Measurements from ENCODE around the gene GFOD1.
"Not testable (repeated sequence)": the region's sequence is repeated elsewhere in the genome, so short reads cannot be mapped to it uniquely, and the experiment has no call there.

Gene GFOD1

GRCh38 chr6:13355043-13355945 lies 132.1 kb downstream of the GFOD1 start:
- DNase-seq (ENCODE audit: low spot score): peak; percentile 19

DNA sequence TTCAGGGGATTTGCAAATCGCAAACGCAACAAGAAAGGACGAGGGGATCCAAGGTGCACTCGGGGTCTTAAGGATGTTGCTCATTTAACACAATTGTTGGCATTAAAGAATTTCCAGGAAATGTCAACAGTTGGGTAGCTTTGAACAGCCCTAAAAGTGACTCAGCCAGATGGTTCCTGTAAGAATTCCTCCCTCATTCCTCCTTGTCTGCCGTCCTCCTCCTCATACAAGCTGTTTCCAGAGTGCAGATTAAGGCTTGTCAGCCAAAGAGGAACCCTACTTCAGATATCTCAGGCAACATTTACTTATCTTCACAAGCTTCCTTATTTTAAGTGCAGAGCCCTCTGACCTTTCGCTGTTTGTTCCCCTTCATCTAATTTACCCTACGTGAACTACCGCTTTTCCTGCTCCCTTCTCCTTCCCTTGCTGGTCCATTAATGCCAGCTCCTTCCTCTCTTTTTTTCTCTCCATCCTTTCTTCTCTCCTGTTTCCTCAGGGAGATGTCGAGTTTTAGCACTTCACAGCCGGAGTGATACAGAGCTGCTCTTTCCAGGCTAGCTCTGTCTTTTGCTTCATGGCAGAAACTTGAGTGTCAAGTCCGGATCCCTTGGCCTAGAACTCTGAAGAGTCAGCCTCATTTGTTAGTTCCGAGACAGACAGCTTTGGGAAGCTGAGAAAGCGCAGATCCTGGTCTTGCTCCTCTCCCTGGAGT lies 132.9 kb downstream of the GFOD1 start:
- DNase-seq (ENCODE audit: low spot score): peak; percentile 43

DNA sequence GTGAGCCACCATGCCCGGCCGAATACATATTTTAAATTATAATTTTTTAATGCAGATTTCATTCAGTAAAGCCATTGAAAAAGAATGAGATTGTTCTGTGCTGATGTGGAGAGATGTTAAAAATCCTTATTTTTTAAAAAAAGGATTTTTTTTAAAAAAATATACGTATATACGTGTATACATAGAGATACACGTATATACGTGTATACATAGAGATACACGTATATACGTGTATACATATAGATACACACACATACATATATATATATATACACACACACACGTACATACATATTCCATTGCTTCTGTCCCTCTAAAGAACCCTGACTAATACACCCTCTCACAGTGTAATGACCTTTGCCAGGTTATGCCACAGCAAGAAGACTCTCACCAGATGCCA lies 135.2 kb downstream of the GFOD1 start:
- DNase-seq (ENCODE audit: low spot score): no peak

- no peak for DNase-seq (ENCODE audit: low spot score)
These were observed 136.1 kb downstream of the GFOD1 start for GRCh38 chr6:13351271-13351670.

GRCh38 chr6:13349811-13350506 lies 137.4 kb downstream of the GFOD1 start:
- no peak for DNase-seq (ENCODE audit: low spot score)

DNA sequence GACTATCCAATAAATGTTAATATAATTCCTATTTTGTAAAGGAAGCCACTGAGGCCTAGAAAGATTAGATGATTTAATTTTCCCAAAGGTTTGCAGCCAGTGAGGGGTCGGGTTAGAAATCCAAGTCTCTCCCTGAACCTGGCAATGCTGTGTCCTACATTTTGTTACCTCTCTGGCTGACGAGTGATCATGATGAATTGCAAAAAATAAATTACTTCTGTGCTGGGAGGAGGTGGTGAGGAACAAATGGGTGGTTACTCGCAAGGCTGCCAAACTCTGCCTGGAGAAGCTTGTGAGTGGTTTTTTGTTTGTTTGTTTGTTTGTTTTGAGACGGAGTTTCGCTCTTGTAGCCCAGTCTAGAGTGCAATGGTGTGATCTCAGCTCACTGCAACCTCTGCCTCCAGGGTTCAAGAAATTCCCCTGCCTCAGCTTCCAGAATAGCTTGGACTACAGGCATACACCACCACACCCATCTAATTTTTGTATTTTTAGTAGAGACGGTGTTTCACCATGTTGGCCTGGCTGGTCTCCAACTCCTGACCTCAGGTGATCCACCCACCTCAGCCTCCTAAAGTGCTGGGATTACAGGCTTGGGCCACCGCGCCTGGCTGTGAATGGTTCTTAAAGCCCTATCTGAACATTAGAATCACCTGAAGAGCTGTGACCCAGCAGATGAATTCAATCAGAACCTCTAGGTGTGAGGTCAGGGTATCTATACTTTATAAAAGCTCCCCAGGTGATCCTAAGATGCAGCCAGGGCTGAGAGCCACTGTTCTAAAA lies 138.9 kb downstream of the GFOD1 start:
- DNase-seq (ENCODE audit: low spot score): no peak

- no peak for DNase-seq (ENCODE audit: low spot score)
These were observed 141.2 kb downstream of the GFOD1 start for GRCh38 chr6:13346245-13346644.

- no peak for DNase-seq (ENCODE audit: low spot score)
These were observed 144.9 kb downstream of the GFOD1 start for GRCh38 chr6:13342414-13343019.

- DNase-seq (ENCODE audit: low spot score): no peak
These were observed 147.4 kb downstream of the GFOD1 start for GRCh38 chr6:13339863-13340630.

DNA sequence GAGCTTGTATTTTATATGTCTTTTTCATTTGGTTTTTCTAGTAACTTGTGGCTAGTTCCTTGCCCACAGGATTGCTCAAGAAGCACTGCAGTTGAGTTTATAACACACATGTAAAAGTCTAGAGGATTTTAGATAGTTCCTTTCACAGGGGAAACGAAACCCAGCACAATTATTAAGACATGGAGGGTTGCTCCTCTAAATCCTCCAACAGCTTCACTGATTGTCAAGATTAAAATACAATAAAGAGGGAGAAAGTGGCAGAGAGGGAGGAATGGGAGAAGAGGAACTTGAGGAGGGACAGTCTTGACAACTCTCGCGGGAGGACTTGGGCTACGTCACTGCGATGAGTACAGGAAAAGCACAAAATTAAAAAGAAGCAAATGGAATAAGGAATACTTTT lies 149.4 kb downstream of the GFOD1 start:
- DNase-seq (ENCODE audit: low spot score): no peak

DNA sequence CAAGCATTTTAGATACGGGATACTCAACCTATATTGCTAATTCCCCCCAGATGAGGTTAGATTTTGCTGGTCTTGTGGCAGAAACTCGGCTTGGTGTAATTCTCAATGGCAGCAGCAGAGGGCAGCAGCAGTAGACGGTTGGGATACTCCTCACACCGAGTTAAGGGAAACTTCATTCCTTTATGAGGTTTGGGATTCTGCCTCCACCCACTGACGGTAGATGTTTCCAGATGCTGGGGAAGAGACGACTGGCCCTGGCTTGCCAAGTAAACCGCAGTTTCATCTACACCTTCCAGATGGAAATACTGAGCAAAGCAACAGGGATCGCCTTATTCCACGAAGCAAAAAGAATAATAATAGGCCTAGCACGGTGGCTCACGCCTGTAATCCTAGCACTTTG lies 150.8 kb downstream of the GFOD1 start:
- DNase-seq (ENCODE audit: low spot score): peak; percentile 67

GRCh38 chr6:13334953-13335352 lies 152.4 kb downstream of the GFOD1 start:
- DNase-seq (ENCODE audit: low spot score): no peak

GRCh38 chr6:13332349-13332706 lies 155.1 kb downstream of the GFOD1 start:
- no peak for DNase-seq (ENCODE audit: low spot score)

DNA sequence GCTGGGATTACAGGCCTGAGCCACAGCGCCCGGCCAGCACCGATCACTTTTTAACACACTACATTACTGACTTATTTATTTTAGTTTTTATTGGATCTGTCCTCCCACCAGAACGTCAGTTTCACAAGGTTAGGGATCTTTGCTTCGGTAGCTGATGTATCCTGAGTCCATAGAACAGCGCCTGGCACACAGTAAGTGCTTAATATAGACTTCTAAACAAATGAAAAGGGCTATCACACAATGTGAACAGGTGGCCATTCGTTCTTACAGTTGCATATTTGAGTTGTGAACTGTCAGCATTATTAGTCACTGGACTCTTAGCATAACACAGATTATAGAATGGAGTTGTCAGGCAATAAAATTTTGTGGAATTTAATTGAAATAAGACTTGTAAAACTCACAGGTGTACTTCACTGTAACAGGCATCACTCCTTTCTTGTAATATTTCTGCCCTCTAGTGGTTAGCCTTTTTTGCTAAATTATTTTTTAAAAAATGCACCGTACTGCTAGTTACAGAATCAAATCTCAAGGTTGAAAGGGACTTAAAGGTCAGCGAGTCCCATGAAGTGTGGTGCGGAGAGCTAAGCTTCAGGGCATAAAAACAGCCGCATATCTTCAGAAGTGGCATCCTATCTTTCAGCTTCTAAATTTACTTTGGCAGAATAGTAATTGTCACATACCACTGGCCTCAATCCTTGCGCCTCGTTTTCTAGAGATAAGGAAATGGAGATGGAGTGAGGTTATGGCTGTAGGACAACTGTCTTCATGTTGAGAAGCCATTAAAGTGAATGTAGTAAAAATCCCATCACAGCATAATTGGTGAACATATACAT lies 155.7 kb downstream of the GFOD1 start:
- no peak for DNase-seq (ENCODE audit: low spot score)

DNA sequence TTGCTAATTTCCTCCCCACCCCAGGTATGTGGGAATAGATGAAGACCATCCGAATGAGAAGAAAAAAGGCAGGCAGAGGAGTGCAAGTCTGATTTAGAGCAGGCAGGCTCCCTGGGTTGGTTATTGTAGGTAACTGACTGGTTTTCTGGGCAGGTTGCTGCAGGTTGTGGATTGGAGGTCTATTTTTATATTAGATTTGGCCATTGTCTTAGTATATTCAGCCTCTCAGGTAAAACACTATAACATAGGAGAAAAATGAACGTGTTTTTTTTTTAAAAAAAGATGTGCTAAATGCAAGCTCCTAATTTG lies 158.6 kb downstream of the GFOD1 start:
- DNase-seq (ENCODE audit: low spot score): no peak

DNA sequence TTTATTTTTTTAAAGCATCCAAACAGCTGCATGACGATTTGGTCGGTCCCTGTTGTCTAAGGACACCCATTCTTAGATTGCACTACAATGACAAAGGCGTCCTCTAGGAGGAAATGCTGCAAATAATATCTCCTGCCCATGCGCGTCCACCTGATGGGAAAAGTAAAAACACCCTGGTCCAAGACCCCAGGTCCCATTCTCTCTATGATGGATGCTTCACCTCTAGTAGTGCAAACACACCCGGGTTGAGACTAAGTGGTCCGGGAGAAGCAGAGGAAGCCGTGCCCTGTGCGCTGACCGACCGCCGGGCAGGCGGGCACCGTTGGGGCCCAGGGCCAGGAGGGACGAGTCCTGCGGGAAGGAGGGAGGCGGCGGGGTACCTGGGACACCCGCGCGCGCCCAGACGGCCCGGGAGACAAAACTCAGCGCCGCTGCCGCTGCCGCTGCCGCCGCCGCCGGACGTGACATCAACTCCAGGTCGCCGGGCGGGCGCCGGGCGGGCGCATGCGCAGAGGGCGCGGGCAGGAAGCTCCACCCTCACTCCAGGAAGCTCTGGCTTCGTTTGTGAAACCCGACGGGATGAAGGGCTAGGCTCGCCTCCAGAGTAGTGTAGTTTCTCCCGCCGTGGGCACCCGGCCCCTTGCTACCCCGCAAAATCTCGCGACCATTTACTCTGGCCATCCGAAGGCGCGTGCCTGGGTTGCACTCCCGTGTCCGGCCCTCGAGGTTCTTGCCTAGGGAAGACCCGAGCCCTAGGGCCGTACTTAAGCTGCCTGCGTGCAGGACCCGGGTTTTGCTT lies 159.1 kb downstream of the GFOD1 start, which contains the start of gene TBC1D7:
TSS of gene TBC1D7 (minus strand) at position 462 of the 799 bp plus-strand sequence. CDS start 1,639 bp downstream, outside the sequence.
- DNase-seq (ENCODE audit: low spot score): peak; percentile 94

DNA sequence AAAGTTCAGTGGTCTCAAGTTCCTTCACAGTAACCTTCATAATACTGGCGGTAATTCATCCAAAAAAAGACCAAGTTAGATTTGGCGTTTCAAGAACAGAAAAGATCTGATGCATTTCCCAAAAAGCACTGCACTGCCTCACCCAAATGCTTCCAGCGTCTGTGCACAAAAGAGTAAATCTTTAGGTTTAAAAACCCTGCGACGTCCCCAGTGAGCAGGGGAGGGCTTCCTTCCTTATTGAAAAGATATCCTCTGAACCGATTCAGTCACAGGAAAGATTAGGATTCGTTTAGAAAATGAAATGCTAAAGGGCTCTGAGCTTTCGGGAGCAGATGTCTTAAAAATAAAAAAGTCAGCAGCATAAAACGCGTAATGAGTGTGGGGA lies 159.7 kb downstream of the GFOD1 start:
- DNase-seq (ENCODE audit: low spot score): no peak

GRCh38 chr6:13326031-13326586 lies 161.3 kb downstream of the GFOD1 start:
- not testable (repeated sequence) for DNase-seq (ENCODE audit: low spot score)

All from germinal center (tissue), 1 donor.